Astrocyte (in vitro differentiated cells and primary cell): ENCODE measurements around the gene RAB11FIP4. TPM values are rescaled to one million over a fixed set of nuclear protein-coding genes. Genes with fewer than 3 reads are reported as not detected.

Source experiments
- DNase-seq: peaks from one replicate; pipeline ENCODE4 v3.0.0-alpha.2; 2010; ENCODE audit warnings: low read depth
- FAIRE-seq: peaks from 2 replicates; lab custom pipeline; 2011; peaks lifted over from hg19 to GRCh38; lab: Jason Lieb, UNC
- H2AFZ ChIP-seq: 2 replicates; pipeline ENCODE4 v1.6.0; 2012; ENCODE audit warnings: low read depth, low read length, inconsistent platforms
- H3K27ac ChIP-seq: 2 replicates; pipeline ENCODE4 v1.5.1; 2011; ENCODE audit warnings: low read depth, low read length, inconsistent platforms
- H3K27me3 ChIP-seq: 2 replicates; pipeline ENCODE4 v1.6.0; 2011; ENCODE audit warnings: low read length, inconsistent platforms; ENCODE audit not compliant: insufficient read depth
- H3K36me3 ChIP-seq: 2 replicates; pipeline ENCODE4 v1.5.1; 2011; ENCODE audit warnings: low read length, inconsistent platforms; ENCODE audit not compliant: insufficient read depth
- H3K4me1 ChIP-seq: 2 replicates; pipeline ENCODE4 v1.5.1; 2011; ENCODE audit warnings: low read length, inconsistent platforms; ENCODE audit not compliant: insufficient read depth
- H3K4me2 ChIP-seq: 2 replicates; pipeline ENCODE4 v1.6.0; 2012; ENCODE audit warnings: low read length, inconsistent platforms
- H3K4me3 ChIP-seq: 2 replicates; pipeline ENCODE4 v1.5.1; 2011; ENCODE audit warnings: low read depth, mild to moderate bottlenecking, low read length, inconsistent platforms; ENCODE audit not compliant: insufficient read depth
- H3K79me2 ChIP-seq: 2 replicates; pipeline ENCODE4 v1.6.0; 2012; ENCODE audit warnings: mild to moderate bottlenecking, low read length, inconsistent platforms; ENCODE audit not compliant: insufficient read depth
- H3K9ac ChIP-seq: 2 replicates; pipeline ENCODE4 v1.6.0; 2012; ENCODE audit warnings: mild to moderate bottlenecking, low read length, inconsistent platforms
- H3K9me3 ChIP-seq: 2 replicates; pipeline ENCODE4 v1.5.1; 2012; ENCODE audit warnings: low read depth, mild to moderate bottlenecking, low read length, inconsistent platforms; ENCODE audit not compliant: insufficient read depth
- H4K20me1 ChIP-seq: 2 replicates; pipeline ENCODE4 v1.6.0; 2012; ENCODE audit warnings: low read length, inconsistent platforms; ENCODE audit not compliant: insufficient read depth
- H3K27ac Mint-ChIP-seq: one replicate; pipeline ENCODE4 v1.8.0; 2021; ENCODE audit warnings: mild to moderate bottlenecking, mixed read lengths; ENCODE audit not compliant: unreplicated experiment
- H3K27me3 Mint-ChIP-seq: one replicate; pipeline ENCODE4 v1.8.0; 2021; ENCODE audit warnings: low read depth, mixed read lengths; ENCODE audit not compliant: unreplicated experiment
- H3K36me3 Mint-ChIP-seq: one replicate; pipeline ENCODE4 v1.8.0; 2021; ENCODE audit warnings: low read depth, mixed read lengths; ENCODE audit not compliant: unreplicated experiment
- H3K4me1 Mint-ChIP-seq: one replicate; pipeline ENCODE4 v1.8.0; 2021; ENCODE audit warnings: low read depth, mixed read lengths; ENCODE audit not compliant: unreplicated experiment
- H3K4me3 Mint-ChIP-seq: one replicate; pipeline ENCODE4 v1.8.0; 2021; ENCODE audit warnings: mild to moderate bottlenecking, moderate library complexity, mixed read lengths; ENCODE audit not compliant: unreplicated experiment
- H3K9me3 Mint-ChIP-seq: one replicate; pipeline ENCODE4 v1.8.0; 2021; ENCODE audit warnings: mild to moderate bottlenecking, mixed read lengths; ENCODE audit not compliant: unreplicated experiment
- CTCF ChIP-seq: IDR thresholded peaks from 2 replicates; pipeline ENCODE4 v1.5.1; 2011; ENCODE audit warnings: low read depth, mild to moderate bottlenecking, inconsistent platforms, low read length, moderate library complexity; ENCODE audit not compliant: insufficient read depth
- EZH2 ChIP-seq: IDR thresholded peaks from 2 replicates; pipeline ENCODE4 v1.6.1; 2012; ENCODE audit warnings: mild to moderate bottlenecking, low read length, inconsistent platforms; ENCODE audit not compliant: insufficient read depth
- total RNA-seq: library from RNA; stranded (reverse); gene quantifications from 2 replicates; pipeline ENCODE4 v1.2.1, GENCODE V29; 2021

Gene RAB11FIP4
- total RNA-seq, 1 donor from 2014 or later: 4.4 TPM

- no peaks in the 10 kb centered on the region for H4K20me1 ChIP-seq
- no peak overlapping the region for H2AFZ ChIP-seq
- no peaks in the 10 kb centered on the region for H3K36me3 Mint-ChIP-seq
- H3K4me3 Mint-ChIP-seq: no peak overlapping the region
- H3K4me1 Mint-ChIP-seq: no peaks in the 10 kb centered on the region
- H3K27ac ChIP-seq: no peak overlapping the region
- no peak overlapping the region for H3K27ac Mint-ChIP-seq
- no peaks in the 10 kb centered on the region for H3K9me3 Mint-ChIP-seq
- H3K4me1 ChIP-seq: no peaks in the 10 kb centered on the region
- FAIRE-seq: no peak
- H3K36me3 ChIP-seq: no peaks in the 10 kb centered on the region
- TF ChIP-seq EZH2 (no peak), CTCF (no peak)
- H3K79me2 ChIP-seq: no peaks in the 10 kb centered on the region
- H3K9ac ChIP-seq: no peak overlapping the region
- peaks cover 62% of the 10 kb centered on the region for H3K27me3 Mint-ChIP-seq
- H3K4me2 ChIP-seq: no peak overlapping the region
- H3K4me3 ChIP-seq: no peak overlapping the region
- H3K9me3 ChIP-seq: no peaks in the 10 kb centered on the region
- peaks cover 10% of the 10 kb centered on the region for H3K27me3 ChIP-seq
- no peak for DNase-seq
Measured at GRCh38 chr17:31456814-31457213, 65.3 kb downstream of the RAB11FIP4 start.

- no peaks in the 10 kb centered on the region for H3K4me1 Mint-ChIP-seq
- TF ChIP-seq EZH2: no peak
- TF ChIP-seq CTCF: no peak
- H3K9me3 Mint-ChIP-seq: no peaks in the 10 kb centered on the region
- Histone ChIP-seq H3K4me2 (no peak overlapping the region), H2AFZ (no peak overlapping the region), H4K20me1 (no peaks in the 10 kb centered on the region), H3K9me3 (no peaks in the 10 kb centered on the region), H3K27me3 (peaks cover 10% of the 10 kb centered on the region), H3K9ac (no peak overlapping the region), H3K79me2 (no peaks in the 10 kb centered on the region), H3K4me1 (no peaks in the 10 kb centered on the region), H3K4me3 (no peak overlapping the region), H3K36me3 (no peaks in the 10 kb centered on the region), H3K27ac (no peak overlapping the region)
- no peak overlapping the region for H3K4me3 Mint-ChIP-seq
- peaks cover 57% of the 10 kb centered on the region for H3K27me3 Mint-ChIP-seq
- no peak for DNase-seq
- no peak for FAIRE-seq
- H3K27ac Mint-ChIP-seq: no peak overlapping the region
- no peaks in the 10 kb centered on the region for H3K36me3 Mint-ChIP-seq
Measured at GRCh38 chr17:31457391-31458234, 66.1 kb downstream of the RAB11FIP4 start.

GRCh38 chr17:31458829-31459228 lies 67.4 kb downstream of the RAB11FIP4 start:
- no peak overlapping the region for H3K27ac Mint-ChIP-seq
- no peak overlapping the region for H2AFZ ChIP-seq
- TF ChIP-seq EZH2: no peak
- TF ChIP-seq CTCF: no peak

More at GRCh38 chr17:31458829-31459228, 67.4 kb downstream of the RAB11FIP4 start:
- Mint-ChIP-seq H3K9me3 (no peaks in the 10 kb centered on the region), H3K36me3 (no peaks in the 10 kb centered on the region), H3K4me3 (no peak overlapping the region), H3K4me1 (no peaks in the 10 kb centered on the region), H3K27me3 (peaks cover 52% of the 10 kb centered on the region)
- Histone ChIP-seq H3K27me3 (peaks cover 10% of the 10 kb centered on the region), H3K4me2 (no peak overlapping the region), H3K9ac (no peak overlapping the region), H3K9me3 (no peaks in the 10 kb centered on the region), H3K27ac (no peak overlapping the region), H3K4me1 (no peaks in the 10 kb centered on the region), H3K36me3 (no peaks in the 10 kb centered on the region), H3K79me2 (no peaks in the 10 kb centered on the region), H4K20me1 (no peaks in the 10 kb centered on the region), H3K4me3 (no peak overlapping the region)
- DNase-seq: no peak
- FAIRE-seq: no peak
